Umbilical cord (tissue), 2 donors: ENCODE measurements around the gene DCLK1. TPM values are rescaled to one million over a fixed set of nuclear protein-coding genes. Genes with fewer than 3 reads are reported as not detected.
A peak's percentile ranks its signal among the peaks of the same experiment; 100 is the strongest.

Source experiments
- DNase-seq: peaks from one replicate; pipeline ENCODE4 v3.0.0-alpha.2; 2015; ENCODE audit warnings: low spot score
- total RNA-seq: library from RNA; depleted of rRNA; stranded (reverse); fragments of >200 nt; gene quantifications from one replicate; pipeline ENCODE4 v1.2.3, GENCODE V29; 2014; ENCODE audit warnings: low replicate concordance; ENCODE audit not compliant: insufficient read depth

Gene DCLK1
- total RNA-seq, 1 donor from 2014 or later = 7.7 TPM

- no peak for DNase-seq
Measured at GRCh38 chr13:35908226-35908625, 223.0 kb downstream of the DCLK1 start.

GRCh38 chr13:35906636-35907035 is 224.5 kb downstream of the DCLK1 start:
- DNase-seq = no peak

- DNase-seq = no peak
Measured at GRCh38 chr13:35903075-35903474, 228.1 kb downstream of the DCLK1 start.

GRCh38 chr13:35898041-35898440 is 233.1 kb downstream of the DCLK1 start:
- DNase-seq = no peak

- no peak for DNase-seq
Measured at GRCh38 chr13:35894636-35895035, 236.5 kb downstream of the DCLK1 start.

GRCh38 chr13:35892837-35893814 is 238.1 kb downstream of the DCLK1 start:
- DNase-seq = no peak

- DNase-seq = peak; percentile 19
Measured at GRCh38 chr13:35891507-35892441, 239.4 kb downstream of the DCLK1 start.

- no peak for DNase-seq
Measured at GRCh38 chr13:35889560-35889959, 241.6 kb downstream of the DCLK1 start.

GRCh38 chr13:35888981-35889380 is 242.2 kb downstream of the DCLK1 start:
- DNase-seq = no peak

GRCh38 chr13:35888457-35888883 is 242.7 kb downstream of the DCLK1 start:
- DNase-seq = peak; percentile 56

- no peak for DNase-seq
Measured at GRCh38 chr13:35887115-35887666, 244.0 kb downstream of the DCLK1 start.

- peak; percentile 76 for DNase-seq
Measured at GRCh38 chr13:35886332-35887114, 244.7 kb downstream of the DCLK1 start.

- peak; percentile 22 for DNase-seq
Measured at GRCh38 chr13:35884211-35884760, 246.9 kb downstream of the DCLK1 start.

GRCh38 chr13:35882722-35883497 is 248.3 kb downstream of the DCLK1 start:
- no peak for DNase-seq

- DNase-seq = peak; percentile 38
Measured at GRCh38 chr13:35881360-35881759, 249.8 kb downstream of the DCLK1 start.

- no peak for DNase-seq
Measured at GRCh38 chr13:35879111-35879510, 252.1 kb downstream of the DCLK1 start.

- DNase-seq = no peak
Measured at GRCh38 chr13:35876601-35877000, 254.6 kb downstream of the DCLK1 start.

- no peak for DNase-seq
Measured at GRCh38 chr13:35874704-35875103, 256.5 kb downstream of the DCLK1 start.

- DNase-seq = no peak
Measured at GRCh38 chr13:35872369-35872768, 258.8 kb downstream of the DCLK1 start.

GRCh38 chr13:35871561-35871960 is 259.6 kb downstream of the DCLK1 start:
- no peak for DNase-seq
